Renal cortex interstitium (tissue), 11 donors: ENCODE data around the gene JPH2. TPM values are rescaled to one million over a fixed set of nuclear protein-coding genes. Genes with fewer than 3 reads are reported as not detected.

Experiments used
- DNase-seq, 11 donors: peaks; one replicate each; pipeline ENCODE4 v3.0.0-alpha.2; 2013; ENCODE audit warnings: low read depth in 9 of 11, low spot score in 4 of 11; ENCODE audit errors: extremely low read depth in 1 of 11
- polyA plus RNA-seq, 3 donors: library from polyadenylated mRNA; unstranded; fragments of 120-200 nt; gene quantifications; one replicate each; pipeline ENCODE4 v1.2.1, GENCODE V29; 2013; ENCODE audit not compliant: insufficient read length in 3 of 3

The JPH2 gene
- polyA plus RNA-seq, 3 donors = 1.4 to 1.8 (median 1.7) TPM

DNA sequence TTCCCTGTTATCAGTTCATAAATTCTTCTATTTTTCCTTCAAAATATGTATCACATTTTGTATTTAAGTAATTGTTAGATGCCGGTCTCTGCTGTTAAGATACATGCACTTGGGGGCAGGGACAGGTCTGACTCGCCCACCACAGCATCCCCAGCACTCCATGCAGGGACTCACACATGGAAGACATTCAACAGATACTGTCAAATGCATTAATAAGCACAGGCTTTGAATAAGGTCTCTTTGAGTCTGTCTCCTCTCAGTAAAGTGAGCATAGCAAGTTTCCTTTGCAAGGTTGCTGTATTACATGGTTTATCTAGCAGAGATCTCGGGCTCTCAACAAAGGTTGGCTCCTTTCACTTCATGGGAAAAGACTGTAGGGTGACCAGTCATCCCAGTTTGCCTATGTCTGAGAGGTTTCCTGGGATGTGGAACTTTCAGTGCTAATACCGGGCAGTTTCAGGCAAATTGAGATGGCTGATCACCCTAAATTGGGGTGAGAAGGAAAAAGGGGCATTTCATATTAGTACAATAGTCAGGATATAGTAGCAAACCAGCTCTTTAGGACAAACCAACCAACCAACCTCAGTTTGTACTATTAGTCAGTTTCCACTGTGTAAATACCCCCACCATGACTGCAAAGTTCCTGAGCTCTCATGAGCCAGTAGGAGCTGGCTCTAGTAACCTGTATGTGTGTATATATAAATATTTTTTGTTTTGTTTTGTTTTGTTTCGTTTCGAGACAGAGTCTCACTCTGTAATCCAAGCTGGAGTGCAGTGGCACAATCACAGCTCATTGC, 15.0 kb downstream of the JPH2 start:
- DNase-seq = no peak

DNA sequence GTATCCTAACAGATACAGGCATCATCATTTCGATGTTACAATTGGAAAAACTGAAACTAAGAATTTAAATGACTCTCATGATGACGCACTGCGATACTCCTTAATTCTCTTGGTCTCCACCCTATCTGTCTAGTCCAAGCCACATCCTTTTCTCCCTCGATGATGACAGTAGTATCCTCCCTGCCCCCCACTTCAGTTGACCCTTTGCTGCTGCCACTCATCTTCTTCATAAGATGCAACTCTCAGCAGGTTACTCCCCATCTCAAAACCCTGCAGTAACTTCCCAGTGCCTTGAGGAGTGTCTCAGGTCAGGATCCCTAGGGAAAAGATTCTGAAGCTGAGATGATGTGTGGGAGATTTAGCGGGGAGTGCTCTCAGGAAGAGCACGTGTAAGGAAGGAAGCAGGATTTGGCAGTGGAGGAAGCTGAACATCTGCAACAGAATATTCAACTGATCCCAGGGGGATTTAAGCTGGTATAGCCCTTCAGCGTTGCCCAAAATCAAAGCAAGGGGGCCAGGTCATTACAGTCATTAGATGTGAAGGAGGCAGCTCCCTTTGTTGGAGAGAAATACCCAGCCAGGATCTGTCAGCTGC, 16.1 kb downstream of the JPH2 start:
- no peak for DNase-seq

GRCh38 chr20:44167736-44168135, 19.3 kb downstream of the JPH2 start:
- DNase-seq = no peak

DNA sequence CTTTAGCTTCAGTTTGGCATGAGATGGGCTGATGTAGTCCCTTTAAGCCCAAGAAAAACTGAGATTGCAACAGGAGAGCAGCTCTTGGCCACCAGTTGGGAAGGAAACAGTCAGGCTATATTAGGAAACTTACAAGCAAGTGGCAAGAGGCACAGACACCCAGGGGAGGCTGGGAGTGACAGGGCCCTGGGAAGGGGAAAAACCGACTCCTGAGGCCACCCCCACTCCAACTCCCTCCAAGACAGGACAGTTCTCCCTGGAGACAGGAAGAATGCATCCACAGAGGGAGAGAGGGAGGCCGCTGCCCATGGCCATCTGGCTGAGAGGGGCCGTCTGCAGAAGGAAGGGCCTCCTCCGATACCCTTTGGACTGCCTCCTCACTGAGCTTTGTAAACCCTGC, 20.5 kb downstream of the JPH2 start:
- no peak for DNase-seq

DNA sequence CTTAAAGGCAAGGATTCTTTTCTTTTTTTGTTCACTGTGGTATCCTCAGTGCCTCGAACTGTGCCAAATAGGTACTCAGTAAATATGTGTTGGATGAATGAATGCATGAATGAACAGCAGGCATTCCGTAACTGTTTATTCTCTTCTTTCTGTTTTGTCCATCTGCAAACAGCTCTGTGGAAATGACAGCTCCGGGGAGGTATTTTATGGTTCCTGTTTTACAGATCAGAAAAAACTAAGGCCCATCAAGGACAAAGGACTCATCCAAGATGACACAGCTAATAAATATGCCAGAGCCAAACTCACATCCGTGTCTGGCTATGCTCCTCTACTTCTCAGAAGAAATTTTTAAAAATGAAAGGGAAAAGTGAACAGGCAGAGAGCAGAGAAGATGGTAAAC, 21.0 kb downstream of the JPH2 start:
- no peak for DNase-seq

GRCh38 chr20:44160133-44160532, 26.9 kb downstream of the JPH2 start:
- no peak for DNase-seq

- no peak for DNase-seq
These were observed 27.3 kb downstream of the JPH2 start for GRCh38 chr20:44159711-44160110.

DNA sequence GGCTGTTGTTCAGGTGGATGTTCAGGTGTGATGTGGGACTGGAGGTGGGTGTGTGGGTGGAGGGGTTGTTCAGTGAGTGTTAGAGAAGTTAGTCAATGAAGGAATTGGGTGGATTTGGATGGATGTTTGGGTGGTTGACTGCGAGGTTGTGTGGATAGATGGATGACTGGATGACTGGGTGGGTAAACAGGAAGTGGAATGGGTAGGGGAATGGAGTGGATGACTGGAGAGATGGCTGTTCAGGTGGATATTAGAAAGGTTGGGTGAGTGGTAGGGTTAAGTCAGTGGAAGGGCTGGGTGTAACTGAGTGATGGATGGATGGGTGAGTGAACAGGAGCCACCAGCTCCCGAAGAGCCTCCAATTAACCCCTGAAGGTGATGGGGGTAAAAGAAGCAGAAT, 27.9 kb downstream of the JPH2 start:
- no peak for DNase-seq

DNA sequence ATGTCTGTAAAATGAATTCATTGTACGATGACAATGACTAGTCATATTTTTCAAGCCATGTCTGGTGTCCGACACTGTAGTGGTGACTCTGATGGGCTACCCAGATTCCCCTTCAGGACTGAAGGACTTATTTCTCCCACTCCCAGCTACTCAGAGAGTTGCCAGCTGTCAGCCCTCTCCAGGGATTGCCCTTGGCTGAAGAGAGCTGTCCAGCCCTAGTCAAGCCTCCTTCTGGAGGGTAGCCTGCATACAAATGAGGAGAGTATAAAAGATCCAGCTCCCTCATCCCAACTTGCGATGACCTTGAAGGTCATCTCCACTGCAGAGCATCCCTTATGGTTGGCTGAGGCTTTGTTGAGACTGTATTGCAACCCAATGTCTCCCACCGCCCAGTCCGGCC, 29.9 kb downstream of the JPH2 start:
- DNase-seq = no peak

DNA sequence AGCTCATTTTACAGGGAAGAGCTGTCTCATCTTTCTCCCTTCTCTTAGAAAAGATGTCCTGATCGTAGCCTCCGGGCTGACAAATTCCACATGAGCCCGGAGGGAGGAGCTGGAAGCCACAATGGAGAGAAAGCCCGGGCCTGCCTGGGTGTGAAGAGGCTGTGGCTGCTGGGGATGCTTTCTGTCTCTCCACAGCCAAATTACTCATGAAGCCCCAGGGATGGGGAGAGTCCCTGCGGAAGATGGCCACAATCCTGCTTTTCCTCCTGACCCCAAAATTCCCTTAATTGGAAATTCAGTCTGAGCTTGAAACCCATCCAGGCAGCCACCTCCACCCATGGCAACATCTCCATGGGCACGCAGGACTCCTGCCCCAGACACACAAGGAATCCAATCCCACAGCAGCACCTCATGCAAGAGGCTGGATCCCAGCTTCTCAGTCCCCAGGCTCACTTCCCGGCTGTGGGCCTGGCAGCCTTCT, 32.4 kb downstream of the JPH2 start:
- DNase-seq = no peak

GRCh38 chr20:44153636-44154043, 33.3 kb downstream of the JPH2 start:
- no peak for DNase-seq

DNA sequence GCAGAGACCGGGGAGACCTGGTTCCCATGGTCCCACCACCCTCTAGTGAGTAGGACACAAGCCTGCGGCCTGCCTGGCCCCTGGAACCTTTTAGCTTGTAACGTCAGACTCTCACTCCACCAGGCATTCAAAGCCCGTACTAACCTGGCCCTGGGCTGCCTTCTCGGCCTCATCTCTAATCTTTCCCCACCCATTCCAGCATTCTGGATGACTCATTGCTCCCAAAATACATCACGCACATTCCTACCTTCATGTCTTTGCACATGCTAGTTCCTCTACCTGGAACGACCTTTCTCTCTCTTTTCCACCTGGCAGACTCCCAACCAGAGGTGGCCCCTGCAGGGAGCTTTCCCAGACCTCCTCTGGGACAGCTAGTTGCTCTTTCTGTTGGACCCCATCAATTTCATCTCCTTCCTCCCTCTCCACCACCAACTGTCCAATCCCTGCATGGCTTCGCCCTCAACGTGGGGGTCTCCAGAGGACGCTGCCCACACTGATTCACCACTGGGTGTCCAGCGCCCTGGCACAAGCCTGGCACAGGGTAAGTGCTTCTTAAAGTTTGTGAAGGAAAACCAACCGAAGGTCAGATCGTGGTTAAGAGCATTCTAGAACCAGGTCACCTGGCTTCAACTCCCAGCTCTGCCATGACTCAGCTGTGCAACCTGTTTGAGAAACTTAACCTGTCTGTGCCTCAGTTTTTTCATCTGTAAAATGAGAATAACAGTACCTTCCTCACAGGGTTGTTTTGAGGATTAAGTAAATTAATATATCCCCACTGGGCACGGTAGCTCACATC, 35.2 kb downstream of the JPH2 start:
- no peak for DNase-seq

DNA sequence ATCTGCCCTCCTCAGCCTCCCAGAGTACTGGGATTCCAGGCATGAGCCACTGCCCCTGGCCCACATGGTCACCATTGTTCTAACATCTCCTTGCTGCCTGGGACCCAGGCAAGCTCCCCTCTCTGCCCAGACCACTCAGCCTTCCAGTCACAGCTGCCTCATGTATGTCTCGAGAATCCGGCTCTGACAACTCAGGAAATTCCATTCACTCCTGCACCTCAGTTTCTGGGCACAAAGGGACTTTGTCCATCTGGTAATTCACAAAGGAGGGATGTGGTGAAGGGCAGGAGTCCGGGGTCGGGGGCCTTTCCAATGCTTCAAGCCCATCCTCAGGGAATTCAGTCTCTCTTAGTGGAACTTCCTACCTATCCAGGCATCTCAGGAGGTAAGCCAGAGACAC, 40.7 kb downstream of the JPH2 start:
- no peak for DNase-seq

- no peak for DNase-seq
These were observed 41.7 kb downstream of the JPH2 start for GRCh38 chr20:44145131-44145775.

GRCh38 chr20:44143936-44144335, 43.1 kb downstream of the JPH2 start:
- DNase-seq = no peak

- peak in 5 of 11 donors; percentile 18 to 43 (median 36) for DNase-seq
These were observed 44.6 kb downstream of the JPH2 start for GRCh38 chr20:44142413-44142812.

DNA sequence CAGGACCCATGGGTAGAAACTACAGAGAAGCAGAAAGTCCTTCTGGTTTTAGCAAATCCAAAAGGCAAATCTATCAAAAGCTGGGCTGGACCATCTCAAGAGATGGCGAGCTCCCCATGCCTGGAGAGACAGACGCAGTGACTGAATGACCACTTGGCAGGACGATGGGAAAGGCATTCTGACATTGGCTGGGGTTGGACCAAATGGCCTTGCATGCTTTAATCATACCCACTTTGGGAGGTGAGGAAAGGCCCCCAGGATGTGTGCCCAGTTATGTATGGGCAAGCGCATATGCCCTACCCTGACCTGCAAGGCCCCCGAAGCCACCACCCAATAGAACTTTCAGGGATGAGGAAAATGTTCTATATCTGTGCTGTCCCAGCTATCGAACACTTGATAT, 45.1 kb downstream of the JPH2 start:
- no peak for DNase-seq

- DNase-seq = no peak
These were observed 48.1 kb downstream of the JPH2 start for GRCh38 chr20:44138867-44139266.

DNA sequence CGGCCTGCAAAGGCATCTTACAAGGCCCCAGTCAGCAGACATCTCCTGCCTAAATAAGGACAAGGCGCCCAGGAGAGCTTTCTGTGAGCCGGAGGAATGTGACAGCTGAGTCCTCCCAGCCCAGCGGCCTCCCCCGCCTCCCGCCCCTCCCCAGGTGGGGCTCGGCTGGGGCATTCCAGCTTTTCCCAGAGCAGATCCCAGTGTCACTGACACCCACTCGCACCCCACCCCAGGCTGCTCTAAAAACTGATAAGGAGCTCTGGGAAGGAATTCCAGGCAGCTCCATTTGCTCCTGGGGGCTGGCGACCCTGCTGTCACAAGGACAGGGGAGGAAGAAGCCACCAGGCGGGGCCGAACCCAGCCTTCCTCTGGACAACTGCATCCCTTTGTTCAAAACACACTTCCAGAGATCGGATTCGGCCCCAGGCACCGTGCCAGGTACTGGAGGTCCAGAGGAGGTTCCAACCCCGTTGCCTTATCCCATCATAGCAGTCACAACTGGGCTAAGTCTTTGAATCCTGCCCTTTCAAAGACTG, 49.7 kb downstream of the JPH2 start:
- DNase-seq = peak in 2 of 11 donors; percentile 23 to 37
